Measurements from ENCODE around the gene RANBP3. TPM values are rescaled to one million over a fixed set of nuclear protein-coding genes. Genes with fewer than 3 reads are reported as not detected.

RANBP3 gene
- total RNA-seq, 4 donors from 2014 or later: 57.8 to 148 (median 82.7) TPM

GRCh38 chr19:5904352-5905113 is 73.4 kb downstream of the RANBP3 start, which contains the start of gene VMAC:
VMAC (plus strand) TSS chr19:5904872; CDS start chr19:5904891, 19 bp downstream.
- intact Hi-C loops (cut with DNase I): loop anchor here (5.0 kb wide), 1 partner anchor 112 kb away; the partner anchor contains the start of gene DUS3L
- WGBS, 2 donors: 0 to 1% methylated on average over 9 to 13 of the region's 61 CpGs
- no peaks in the 10 kb centered on the region for H3K9me3 ChIP-seq
- H3K36me3 ChIP-seq: peaks cover 0 to 4% of the 10 kb centered on the region in 2 donors
- H3K27me3 ChIP-seq: no peaks in the 10 kb centered on the region
- H3K4me1 ChIP-seq: peaks cover 16 to 25% of the 10 kb centered on the region in 2 donors
- TF ChIP-seq, protein P1, sequence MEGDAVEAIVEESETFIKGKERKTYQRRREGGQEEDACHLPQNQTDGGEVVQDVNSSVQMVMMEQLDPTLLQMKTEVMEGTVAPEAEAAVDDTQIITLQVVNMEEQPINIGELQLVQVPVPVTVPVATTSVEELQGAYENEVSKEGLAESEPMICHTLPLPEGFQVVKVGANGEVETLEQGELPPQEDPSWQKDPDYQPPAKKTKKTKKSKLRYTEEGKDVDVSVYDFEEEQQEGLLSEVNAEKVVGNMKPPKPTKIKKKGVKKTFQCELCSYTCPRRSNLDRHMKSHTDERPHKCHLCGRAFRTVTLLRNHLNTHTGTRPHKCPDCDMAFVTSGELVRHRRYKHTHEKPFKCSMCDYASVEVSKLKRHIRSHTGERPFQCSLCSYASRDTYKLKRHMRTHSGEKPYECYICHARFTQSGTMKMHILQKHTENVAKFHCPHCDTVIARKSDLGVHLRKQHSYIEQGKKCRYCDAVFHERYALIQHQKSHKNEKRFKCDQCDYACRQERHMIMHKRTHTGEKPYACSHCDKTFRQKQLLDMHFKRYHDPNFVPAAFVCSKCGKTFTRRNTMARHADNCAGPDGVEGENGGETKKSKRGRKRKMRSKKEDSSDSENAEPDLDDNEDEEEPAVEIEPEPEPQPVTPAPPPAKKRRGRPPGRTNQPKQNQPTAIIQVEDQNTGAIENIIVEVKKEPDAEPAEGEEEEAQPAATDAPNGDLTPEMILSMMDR (IDR thresholded peaks at IDR 0.05): no peak
- peak in 1 of 2 donors; percentile 85 for TF ChIP-seq POLR2A (IDR thresholded peaks at IDR 0.05)
- peak within 1 kb of the TSS; percentile 61 to 88 (median 82) for H3K27ac ChIP-seq
- H3K4me3 ChIP-seq (replicated peaks in 1 of 3): peak within 1 kb of the TSS; percentile 81 to 93 (median 89)
- peak; percentile 100 for DNase-seq

DNA sequence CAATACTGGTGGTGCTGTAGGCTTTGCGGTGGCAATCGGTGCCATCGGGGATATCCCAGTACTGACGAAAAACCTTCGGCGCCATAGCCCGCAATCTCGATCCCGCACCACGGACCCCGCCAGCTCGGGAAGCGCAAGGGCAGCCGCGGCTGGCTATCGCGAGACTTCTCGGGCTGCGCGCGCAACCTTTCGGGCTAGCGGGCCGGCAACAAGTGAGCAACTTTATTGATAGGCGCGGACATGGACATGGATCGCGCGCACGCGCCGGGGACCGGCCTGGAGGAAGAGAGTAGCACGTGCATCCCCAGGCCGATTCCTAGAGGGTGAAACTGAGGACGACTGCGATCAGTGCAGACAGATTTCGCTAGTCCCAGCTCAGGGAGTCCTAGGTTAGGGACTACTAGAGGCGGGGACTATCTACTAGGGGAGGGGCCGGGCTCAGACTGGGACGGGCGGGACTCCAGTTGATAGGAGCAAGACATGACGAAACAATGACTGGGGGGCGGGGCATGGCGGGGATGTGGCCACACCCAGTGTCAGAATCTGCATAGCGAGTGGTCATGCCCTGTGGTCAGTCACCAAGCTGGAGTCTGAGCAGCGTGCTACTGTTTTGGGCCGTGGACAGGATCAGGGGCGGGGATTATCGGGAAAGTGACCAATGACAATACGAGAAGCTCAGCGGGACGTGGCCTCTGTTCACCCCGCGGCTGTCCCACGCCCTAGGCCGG is 74.2 kb downstream of the RANBP3 start, which contains the start of gene NDUFA11:
NDUFA11 (minus strand) TSS at position 167 of the 728 bp plus-strand sequence; CDS start at position 85, 82 bp downstream.
- H3K4me3 ChIP-seq (replicated peaks in 1 of 3): peak within 1 kb of the TSS; percentile 62 to 93 (median 81)
- peaks cover 0 to under 1% of the 10 kb centered on the region in 2 donors for H3K36me3 ChIP-seq
- H3K4me1 ChIP-seq: peaks cover 16 to 25% of the 10 kb centered on the region in 2 donors
- TF ChIP-seq POLR2A (IDR thresholded peaks at IDR 0.05): peak; percentile 23 to 66
- TF ChIP-seq, protein P1 (IDR thresholded peaks at IDR 0.05): no peak
- H3K27ac ChIP-seq: peak within 1 kb of the TSS; percentile 61 to 88 (median 82)
- no peaks in the 10 kb centered on the region for H3K9me3 ChIP-seq
- peak; percentile 99 for DNase-seq
- H3K27me3 ChIP-seq: no peaks in the 10 kb centered on the region
- intact Hi-C loops (cut with DNase I): loop anchor here (5.0 kb wide), 1 partner anchor 111 kb away; the partner anchor contains the start of gene DUS3L
- WGBS, 2 donors: 0 to 1% methylated on average over 30 to 31 of the region's 57 CpGs

- WGBS, 2 donors: 0 to 3% methylated on average over 18 to 20 of the region's 27 CpGs
- peak overlapping the region; percentile 62 to 81 (median 69) for H3K4me3 ChIP-seq (replicated peaks in 1 of 3)
- no peaks in the 10 kb centered on the region for H3K27me3 ChIP-seq
- peaks cover 16 to 25% of the 10 kb centered on the region in 2 donors for H3K4me1 ChIP-seq
- intact Hi-C loops (cut with DNase I): loop anchor here (5.0 kb wide), 1 partner anchor 111 kb away; the partner anchor contains the start of gene DUS3L
- H3K36me3 ChIP-seq: no peaks in the 10 kb centered on the region
- DNase-seq: no peak
- H3K9me3 ChIP-seq: no peaks in the 10 kb centered on the region
- H3K27ac ChIP-seq: peak overlapping the region; percentile 61 to 88 (median 82)
- TF ChIP-seq, protein P1 (IDR thresholded peaks at IDR 0.05): no peak
- TF ChIP-seq POLR2A (IDR thresholded peaks at IDR 0.05): no peak
Observed at GRCh38 chr19:5903056-5903623, 74.8 kb downstream of the RANBP3 start.

- no peak for TF ChIP-seq POLR2A (IDR thresholded peaks at IDR 0.05)
- TF ChIP-seq, protein P1 (IDR thresholded peaks at IDR 0.05): no peak
- intact Hi-C loops (cut with DNase I): loop anchor here (5.0 kb wide), 1 partner anchor 109 kb away; the partner anchor contains the start of gene DUS3L
- Histone ChIP-seq H3K9me3 (no peaks in the 10 kb centered on the region), H3K4me3 (replicated peaks in 1 of 3) (no peak overlapping the region), H3K27me3 (no peaks in the 10 kb centered on the region), H3K27ac (no peak overlapping the region), H3K36me3 (peaks cover 5 to 7% of the 10 kb centered on the region in 2 donors), H3K4me1 (peaks cover 16 to 21% of the 10 kb centered on the region in 2 donors)
- 91% methylated on average over 8 of the region's 8 CpGs for WGBS, 2 donors
- no peak for DNase-seq
Observed at GRCh38 chr19:5900976-5901375, 77.0 kb downstream of the RANBP3 start.

All from thyroid gland (tissue), 4 donors.